Activated naive CD4-positive, alpha-beta T cell treated with anti-CD3 and anti-CD28 coated beads, Interleukin-2, amount 50 U/mL, for 16 hours (primary cell): ENCODE data around the gene RBM19.
A peak's percentile ranks its signal among the peaks of the same experiment; 100 is the strongest.

Experiments used
- DNase-seq: peaks from one replicate; pipeline ENCODE4 v3.0.0-alpha.2; 2020

RBM19 gene

GRCh38 chr12:113988976-113989375 is 22.9 kb upstream of the RBM19 start:
- no peak for DNase-seq

GRCh38 chr12:113988064-113988451 is 21.9 kb upstream of the RBM19 start:
- DNase-seq: no peak

- no peak for DNase-seq
Observed at GRCh38 chr12:113987261-113988063, 21.3 kb upstream of the RBM19 start.

DNA sequence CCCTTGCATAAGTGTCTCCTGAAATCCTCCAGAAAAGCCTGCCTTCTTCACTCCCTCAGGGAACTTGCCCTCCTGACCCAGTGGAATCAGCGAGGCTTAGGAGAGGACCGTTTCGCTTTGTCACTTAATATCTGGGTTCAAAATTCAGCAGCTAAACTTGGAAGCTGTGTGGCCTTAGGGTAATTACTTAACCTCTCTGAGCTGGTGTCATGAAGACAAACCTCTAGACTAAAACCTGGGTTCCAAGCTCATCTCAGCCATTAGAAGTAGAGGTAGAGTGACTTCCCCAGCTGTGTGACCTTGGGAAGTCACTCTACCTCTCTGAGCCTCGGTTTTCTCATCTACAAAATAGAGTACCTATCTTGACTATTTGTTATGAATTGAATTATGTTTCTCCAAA is 18.3 kb upstream of the RBM19 start:
- no peak for DNase-seq

GRCh38 chr12:113983777-113984448 is 17.8 kb upstream of the RBM19 start:
- no peak for DNase-seq

DNA sequence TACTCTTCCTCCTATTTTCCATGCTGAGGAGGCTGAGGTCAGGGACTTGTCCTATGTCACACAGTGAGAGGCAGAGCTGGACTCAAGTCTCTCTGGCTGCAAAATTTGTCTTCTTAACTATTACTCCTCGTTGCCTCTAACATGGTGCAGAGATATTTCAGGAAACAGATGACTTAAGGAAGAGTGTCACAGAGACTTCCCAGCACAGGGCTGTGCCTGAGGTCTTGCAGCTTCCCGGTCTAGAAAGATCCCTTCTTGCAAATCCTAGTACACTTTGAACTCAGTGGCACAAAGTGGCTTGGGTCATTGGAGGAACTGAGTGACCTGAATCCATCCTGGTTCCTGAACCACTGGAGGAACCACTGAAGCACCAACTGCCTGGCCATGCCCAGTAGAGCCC is 17.1 kb upstream of the RBM19 start:
- DNase-seq: no peak

GRCh38 chr12:113981876-113982275 is 15.8 kb upstream of the RBM19 start:
- no peak for DNase-seq

DNA sequence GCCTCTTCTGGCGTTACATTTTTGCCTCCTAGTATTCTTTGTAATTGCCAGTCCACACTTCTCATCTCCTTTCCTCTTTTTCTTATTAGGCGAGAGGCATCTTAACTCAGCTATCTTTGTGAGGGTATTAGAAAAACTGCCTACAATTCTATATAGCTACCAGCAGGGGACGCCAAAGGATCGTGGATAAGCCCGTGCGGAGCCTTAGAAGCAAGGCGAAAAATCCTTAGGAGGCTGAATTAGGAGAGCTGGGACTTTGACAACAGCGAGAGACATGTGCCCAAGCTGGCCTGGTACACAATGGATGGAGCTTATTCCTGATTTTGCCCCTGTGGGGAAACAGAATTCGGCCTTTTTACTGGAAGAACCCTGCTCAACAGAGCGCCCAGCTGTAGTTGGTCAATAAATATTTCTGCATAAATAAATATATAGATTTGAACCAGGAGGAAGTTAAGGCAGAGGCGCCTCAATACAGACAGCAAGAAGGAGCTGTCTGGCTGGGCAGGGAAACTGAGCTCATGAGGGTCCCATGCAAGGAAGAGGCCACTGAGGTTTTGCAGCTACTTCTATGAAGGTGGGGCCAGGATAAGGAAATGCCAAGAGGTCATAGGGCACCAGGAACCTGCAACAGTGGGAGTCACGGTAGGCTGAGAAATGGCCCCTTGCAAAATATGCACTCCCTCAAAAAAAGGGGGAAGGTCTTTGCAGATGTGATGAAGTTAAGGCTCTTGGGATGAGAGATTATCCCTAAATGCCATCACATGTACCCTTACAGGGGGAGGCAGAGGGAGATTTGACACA is 14.6 kb upstream of the RBM19 start:
- DNase-seq: no peak

- no peak for DNase-seq
Observed at GRCh38 chr12:113980054-113980453, 13.9 kb upstream of the RBM19 start.

GRCh38 chr12:113978080-113978479 is 12.0 kb upstream of the RBM19 start:
- DNase-seq: no peak

GRCh38 chr12:113974006-113974405 is 7.9 kb upstream of the RBM19 start:
- DNase-seq: no peak

GRCh38 chr12:113973109-113973904 is 7.2 kb upstream of the RBM19 start:
- no peak for DNase-seq

GRCh38 chr12:113971392-113971791 is 5.3 kb upstream of the RBM19 start:
- DNase-seq: no peak

GRCh38 chr12:113970211-113970610 is 4.1 kb upstream of the RBM19 start:
- DNase-seq: no peak

- no peak for DNase-seq
Observed at GRCh38 chr12:113967368-113967767, 1.2 kb upstream of the RBM19 start.

GRCh38 chr12:113962733-113963132 is 3.4 kb downstream of the RBM19 start:
- DNase-seq: no peak

DNA sequence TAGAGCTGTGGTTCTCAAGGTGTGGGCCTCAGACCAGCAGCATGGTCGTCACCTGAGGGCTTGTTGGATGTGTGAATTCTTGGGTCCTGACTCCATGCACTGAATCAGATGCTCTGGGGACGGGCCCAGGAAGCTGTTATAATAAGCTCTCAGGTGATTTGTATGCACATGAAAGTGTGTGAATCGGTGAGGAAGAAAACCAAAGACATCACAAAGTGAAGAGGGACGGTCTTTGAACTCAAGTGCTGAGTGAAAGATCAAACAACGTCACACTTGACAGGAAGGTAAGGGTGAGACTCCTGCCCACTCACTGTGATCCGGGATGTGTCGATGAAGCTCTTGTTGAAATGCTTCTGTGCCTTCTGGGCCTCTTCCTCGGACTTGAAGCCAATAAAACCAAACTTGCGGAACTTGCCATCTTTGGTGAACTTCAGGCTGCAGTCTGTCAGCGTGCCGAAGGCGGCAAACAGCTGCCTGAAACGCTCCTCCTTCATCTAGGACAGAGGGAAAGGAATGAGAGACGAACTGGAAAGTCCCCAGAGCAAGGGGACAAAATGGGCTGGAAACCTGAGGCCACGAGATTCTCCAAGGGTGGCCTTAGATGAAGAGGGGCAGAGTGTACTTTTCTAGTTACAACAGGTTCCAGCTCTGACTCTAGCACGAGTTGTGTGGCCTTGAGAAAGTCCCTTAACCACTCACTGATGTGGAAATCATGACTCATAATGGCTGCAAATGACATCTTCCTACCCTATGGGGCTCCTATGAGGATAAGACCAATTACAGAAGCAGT is 4.0 kb downstream of the RBM19 start:
- DNase-seq: peak; percentile 33

- no peak for DNase-seq
Observed at GRCh38 chr12:113960030-113960429, 6.1 kb downstream of the RBM19 start.

DNA sequence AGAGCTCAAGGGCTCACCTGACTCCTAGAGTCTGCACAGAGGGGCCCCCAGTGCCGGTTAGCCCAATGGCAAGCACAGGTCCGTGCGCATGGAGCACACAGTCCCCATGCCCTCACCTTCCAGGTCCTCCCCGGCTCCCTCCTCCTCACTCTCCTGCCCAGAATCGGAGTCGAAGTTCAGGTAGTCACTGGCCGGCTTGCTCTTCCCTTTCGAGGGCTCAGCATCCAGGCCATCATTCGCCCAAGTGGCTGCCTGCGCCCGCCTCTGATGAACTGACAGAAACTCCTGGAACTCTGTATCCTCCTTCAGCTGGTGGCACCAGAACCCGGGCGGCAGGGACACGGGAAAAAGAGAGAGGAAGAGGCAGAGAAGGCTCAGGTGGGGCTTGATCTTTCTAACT is 7.0 kb downstream of the RBM19 start:
- no peak for DNase-seq

DNA sequence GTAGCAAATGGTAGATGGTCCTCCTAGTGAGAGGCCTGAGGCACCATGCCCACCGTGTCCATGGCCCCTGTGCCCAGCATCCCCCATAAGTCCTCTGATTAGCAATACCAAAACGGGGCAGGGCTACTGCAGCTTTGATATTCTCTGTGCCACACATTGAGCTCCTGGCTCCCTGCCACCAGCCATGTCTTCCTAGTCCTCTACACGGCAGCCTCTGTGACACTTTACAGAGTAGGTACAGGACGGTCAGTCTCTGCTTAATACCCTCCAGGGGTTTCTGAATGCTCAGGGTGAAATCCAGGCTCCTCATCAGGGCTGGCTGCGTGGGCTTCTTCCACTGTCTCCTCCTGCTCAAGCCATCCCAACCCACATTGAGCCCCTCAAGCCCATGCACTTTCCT is 8.0 kb downstream of the RBM19 start:
- DNase-seq: no peak

GRCh38 chr12:113957627-113958026 is 8.5 kb downstream of the RBM19 start:
- no peak for DNase-seq
